Mesothelial cell of epicardium (in vitro differentiated cells): ENCODE measurements around the gene LEP. TPM values are rescaled to one million over a fixed set of nuclear protein-coding genes. Genes with fewer than 3 reads are reported as not detected.

ENCODE experiments used
- DNase-seq, 2 experiments: peaks; one replicate each; pipeline ENCODE4 v3.0.0; 2021; ENCODE audit warnings: low spot score in 2 of 2; ENCODE audit not compliant: unreplicated experiment in 2 of 2
- H3K27ac Mint-ChIP-seq: 2 replicates; pipeline ENCODE4 v1.8.0; 2021; ENCODE audit warnings: mixed read lengths
- H3K27me3 Mint-ChIP-seq: 2 replicates; pipeline ENCODE4 v1.8.0; 2021; ENCODE audit warnings: low read depth, mixed read lengths
- H3K36me3 Mint-ChIP-seq: 2 replicates; pipeline ENCODE4 v1.8.0; 2021; ENCODE audit warnings: mixed read lengths
- H3K4me1 Mint-ChIP-seq: 2 replicates; pipeline ENCODE4 v1.8.0; 2021; ENCODE audit warnings: mixed read lengths
- H3K4me3 Mint-ChIP-seq: 2 replicates; pipeline ENCODE4 v1.8.0; 2021; ENCODE audit warnings: mild to moderate bottlenecking, moderate library complexity, mixed read lengths
- H3K9me3 Mint-ChIP-seq: 2 replicates; pipeline ENCODE4 v1.8.0; 2021; ENCODE audit warnings: mixed read lengths
- total RNA-seq: library from RNA; stranded (reverse); gene quantifications from 3 replicates; pipeline ENCODE4 v1.2.1, GENCODE V29; 2021
- TF ChIP-seq, protein P1 (sequence below): fragments of 200-600 bp; sonication (generic); IDR thresholded peaks from one replicate; pipeline ENCODE4 v1.5.0; 2021; ENCODE audit warnings: antibody characterized with exemption; ENCODE audit not compliant: unreplicated experiment

Gene LEP
- total RNA-seq, 1 donor from 2014 or later = not detected

- Mint-ChIP-seq H3K27me3 (peaks cover 14% of the 10 kb centered on the region), H3K4me1 (peaks cover 14% of the 10 kb centered on the region), H3K36me3 (no peaks in the 10 kb centered on the region), H3K4me3 (no peak overlapping the region), H3K27ac (no peak overlapping the region), H3K9me3 (no peaks in the 10 kb centered on the region)
- TF ChIP-seq, protein P1, sequence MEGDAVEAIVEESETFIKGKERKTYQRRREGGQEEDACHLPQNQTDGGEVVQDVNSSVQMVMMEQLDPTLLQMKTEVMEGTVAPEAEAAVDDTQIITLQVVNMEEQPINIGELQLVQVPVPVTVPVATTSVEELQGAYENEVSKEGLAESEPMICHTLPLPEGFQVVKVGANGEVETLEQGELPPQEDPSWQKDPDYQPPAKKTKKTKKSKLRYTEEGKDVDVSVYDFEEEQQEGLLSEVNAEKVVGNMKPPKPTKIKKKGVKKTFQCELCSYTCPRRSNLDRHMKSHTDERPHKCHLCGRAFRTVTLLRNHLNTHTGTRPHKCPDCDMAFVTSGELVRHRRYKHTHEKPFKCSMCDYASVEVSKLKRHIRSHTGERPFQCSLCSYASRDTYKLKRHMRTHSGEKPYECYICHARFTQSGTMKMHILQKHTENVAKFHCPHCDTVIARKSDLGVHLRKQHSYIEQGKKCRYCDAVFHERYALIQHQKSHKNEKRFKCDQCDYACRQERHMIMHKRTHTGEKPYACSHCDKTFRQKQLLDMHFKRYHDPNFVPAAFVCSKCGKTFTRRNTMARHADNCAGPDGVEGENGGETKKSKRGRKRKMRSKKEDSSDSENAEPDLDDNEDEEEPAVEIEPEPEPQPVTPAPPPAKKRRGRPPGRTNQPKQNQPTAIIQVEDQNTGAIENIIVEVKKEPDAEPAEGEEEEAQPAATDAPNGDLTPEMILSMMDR = no peak
- DNase-seq = no peak
Observed at GRCh38 chr7:128253701-128254100, 12.6 kb downstream of the LEP start.

DNA sequence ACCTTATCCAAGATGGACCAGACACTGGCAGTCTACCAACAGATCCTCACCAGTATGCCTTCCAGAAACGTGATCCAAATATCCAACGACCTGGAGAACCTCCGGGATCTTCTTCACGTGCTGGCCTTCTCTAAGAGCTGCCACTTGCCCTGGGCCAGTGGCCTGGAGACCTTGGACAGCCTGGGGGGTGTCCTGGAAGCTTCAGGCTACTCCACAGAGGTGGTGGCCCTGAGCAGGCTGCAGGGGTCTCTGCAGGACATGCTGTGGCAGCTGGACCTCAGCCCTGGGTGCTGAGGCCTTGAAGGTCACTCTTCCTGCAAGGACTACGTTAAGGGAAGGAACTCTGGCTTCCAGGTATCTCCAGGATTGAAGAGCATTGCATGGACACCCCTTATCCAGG, 13.4 kb downstream of the LEP start:
- no peak for DNase-seq
- Mint-ChIP-seq H3K27me3 (peaks cover 12% of the 10 kb centered on the region), H3K4me3 (no peak overlapping the region), H3K27ac (no peak overlapping the region), H3K36me3 (no peaks in the 10 kb centered on the region), H3K9me3 (no peaks in the 10 kb centered on the region), H3K4me1 (peaks cover 21% of the 10 kb centered on the region)
- TF ChIP-seq, protein P1 = no peak

- Mint-ChIP-seq H3K27ac (no peak overlapping the region), H3K4me1 (peaks cover 29% of the 10 kb centered on the region), H3K27me3 (peaks cover 6% of the 10 kb centered on the region), H3K4me3 (no peak overlapping the region), H3K36me3 (no peaks in the 10 kb centered on the region), H3K9me3 (no peaks in the 10 kb centered on the region)
- TF ChIP-seq, protein P1 = no peak
- DNase-seq = no peak
Observed at GRCh38 chr7:128255271-128255670, 14.2 kb downstream of the LEP start.

GRCh38 chr7:128257458-128257857, 16.4 kb downstream of the LEP start:
- peak overlapping the region; percentile 88 for H3K27ac Mint-ChIP-seq
- no peaks in the 10 kb centered on the region for H3K9me3 Mint-ChIP-seq
- peaks cover 37% of the 10 kb centered on the region for H3K4me1 Mint-ChIP-seq
- H3K27me3 Mint-ChIP-seq = no peaks in the 10 kb centered on the region
- DNase-seq = no peak
- TF ChIP-seq, protein P1 = no peak
- H3K36me3 Mint-ChIP-seq = no peaks in the 10 kb centered on the region
- no peak overlapping the region for H3K4me3 Mint-ChIP-seq

DNA sequence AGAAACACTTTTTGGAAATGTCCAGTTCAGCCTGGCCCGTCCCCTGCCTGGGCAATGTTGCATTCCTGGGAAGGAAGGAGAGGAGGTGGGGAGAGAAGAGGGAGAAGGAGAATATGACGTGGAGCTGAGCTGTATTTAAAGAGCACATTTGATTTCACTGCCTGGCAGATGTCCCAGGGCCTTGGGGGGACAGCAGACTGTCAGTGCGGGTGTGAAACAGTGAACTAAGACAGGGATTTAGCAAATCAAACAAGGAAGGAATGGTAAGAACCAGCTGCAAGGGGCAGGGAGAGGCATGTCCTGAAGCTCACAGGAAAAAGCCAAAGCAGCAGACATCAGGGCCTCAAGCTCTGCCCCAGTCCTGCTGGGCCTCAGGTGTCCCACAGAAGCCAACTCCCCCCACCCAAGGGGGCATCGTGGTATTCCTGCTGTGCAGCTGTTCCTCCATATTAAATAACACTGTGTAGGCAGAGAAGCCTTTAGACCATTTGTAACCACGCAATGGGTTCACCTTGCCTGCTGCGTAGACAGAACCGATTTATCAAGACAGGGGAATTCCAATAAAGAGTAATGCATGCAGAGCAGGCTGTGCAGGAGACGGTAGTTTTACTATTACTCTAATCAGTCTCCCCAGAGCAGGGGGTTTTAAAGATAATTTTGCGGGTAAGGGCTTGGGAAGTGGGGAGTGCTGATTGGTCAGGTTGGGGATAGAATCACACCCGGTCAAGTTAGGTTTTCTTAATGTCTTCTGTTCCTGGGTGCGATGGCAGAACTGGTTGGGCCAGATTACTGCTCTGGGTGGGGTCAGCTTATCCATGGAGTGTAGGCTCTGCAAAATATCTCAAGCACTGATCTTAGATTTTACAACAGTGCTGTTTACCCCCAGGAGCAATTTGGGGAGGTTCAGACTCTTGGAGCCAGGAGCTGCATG, 18.3 kb downstream of the LEP start:
- Mint-ChIP-seq H3K9me3 (no peaks in the 10 kb centered on the region), H3K27me3 (no peaks in the 10 kb centered on the region), H3K4me3 (no peak overlapping the region), H3K36me3 (no peaks in the 10 kb centered on the region), H3K4me1 (peaks cover 44% of the 10 kb centered on the region), H3K27ac (peak overlapping the region; percentile 97)
- TF ChIP-seq, protein P1 = no peak
- DNase-seq = peak in 1 of 2 experiments; percentile 69
